IMR-90 (cell line): Measurements from ENCODE around the gene PRSS22. TPM values are rescaled to one million over a fixed set of nuclear protein-coding genes. Genes with fewer than 3 reads are reported as not detected.

Experiments
- ATAC-seq: fragments of 200-7000 bp; cut with Tn5 transposase; 2 replicates; pipeline ENCODE4 v1.9.1; 2020; ENCODE audit warnings: low read depth, mild to moderate bottlenecking, moderate library complexity
- BruUV-seq: library from RNA; stranded (reverse); fragments of 400-500 nt; replicated peaks from 2 replicates; lab custom pipeline; 2021; lab: Mats Ljungman, UMichigan
- CTCF ChIA-PET: fragments of 300-600 bp; formaldehyde crosslinking; extraction: SDS; loops from one replicate; lab custom pipeline; 2021; ENCODE audit warnings: antibody characterized with exemption; lab: Yijun Ruan, JAX
- POLR2A ChIA-PET: fragments of 300-600 bp; sonication (Branson Sonifier 250); formaldehyde crosslinking; loops from one replicate; lab custom pipeline; 2022; ENCODE audit warnings: antibody characterized with exemption; ENCODE audit not compliant: unreplicated experiment; lab: Charles Lee
- DNase-seq: peaks from one replicate; pipeline ENCODE4 v3.0.0; 2013
- H2AFZ ChIP-seq: replicated peaks from 2 replicates; pipeline ENCODE3; 2013; ENCODE audit warnings: low read length, mild to moderate bottlenecking; ENCODE audit not compliant: poor library complexity
- H2AK5ac ChIP-seq: 2 replicates; pipeline ENCODE4 v1.6.1; 2013; ENCODE audit warnings: low read depth, low read length, inconsistent platforms
- H2AK9ac ChIP-seq: replicated peaks from 2 replicates; pipeline ENCODE3; 2013; ENCODE audit warnings: mild to moderate bottlenecking, low read depth, low read length, moderate library complexity; ENCODE audit not compliant: poor library complexity
- H2BK120ac ChIP-seq: 2 replicates; pipeline ENCODE4 v1.6.1; 2013; ENCODE audit warnings: low read depth, low read length, inconsistent platforms
- H2BK15ac ChIP-seq: 3 replicates; pipeline ENCODE4 v1.6.1; 2013; ENCODE audit warnings: low read depth, low read length, inconsistent platforms
- H2BK20ac ChIP-seq: 2 replicates; pipeline ENCODE4 v1.6.1; 2013; ENCODE audit warnings: low read depth, mild to moderate bottlenecking, inconsistent platforms, low read length, moderate library complexity
- H2BK5ac ChIP-seq: 2 replicates; pipeline ENCODE4 v1.6.1; 2013; ENCODE audit warnings: mild to moderate bottlenecking, low read depth, low read length, inconsistent platforms; ENCODE audit not compliant: poor library complexity, severe bottlenecking
- H3K14ac ChIP-seq: replicated peaks from 2 replicates; pipeline ENCODE4 v1.6.1; 2013; ENCODE audit warnings: low read depth, low read length, inconsistent platforms
- H3K18ac ChIP-seq: 2 replicates; pipeline ENCODE4 v1.6.1; 2013; ENCODE audit warnings: low read depth, low read length, control low read depth
- H3K23ac ChIP-seq: 2 replicates; pipeline ENCODE4 v1.6.1; 2013; ENCODE audit warnings: low read depth, low read length, inconsistent platforms
- H3K27ac ChIP-seq: 2 replicates; pipeline ENCODE4 v1.5.1; 2013; ENCODE audit warnings: mild to moderate bottlenecking, control low read depth, low read length; ENCODE audit not compliant: insufficient read depth
- H3K27me3 ChIP-seq: 2 replicates; pipeline ENCODE4 v1.6.1; 2013; ENCODE audit warnings: low read length; ENCODE audit not compliant: control insufficient read depth, insufficient read depth
- H3K36me3 ChIP-seq: 2 replicates; pipeline ENCODE4 v1.6.1; 2013; ENCODE audit warnings: low read length, mixed read lengths; ENCODE audit not compliant: control insufficient read depth, insufficient read depth
- H3K4ac ChIP-seq: 2 replicates; pipeline ENCODE4 v1.6.1; 2013; ENCODE audit warnings: low read depth, low read length, inconsistent platforms
- H3K4me1 ChIP-seq: 2 replicates; pipeline ENCODE4 v1.6.1; 2013; ENCODE audit warnings: low read length, mixed read lengths; ENCODE audit not compliant: control insufficient read depth, insufficient read depth
- H3K4me2 ChIP-seq: 2 replicates; pipeline ENCODE4 v1.6.1; 2013; ENCODE audit warnings: low read depth, mild to moderate bottlenecking, control low read depth, low read length, moderate library complexity
- H3K4me3 ChIP-seq: 2 replicates; pipeline ENCODE4 v1.5.1; 2013; ENCODE audit warnings: low read depth, mild to moderate bottlenecking, control low read depth, low read length, moderate library complexity; ENCODE audit not compliant: insufficient read depth
- H3K56ac ChIP-seq: 2 replicates; pipeline ENCODE4 v1.6.1; 2013; ENCODE audit warnings: low read length, inconsistent platforms; ENCODE audit not compliant: insufficient read depth; ENCODE audit errors: extremely low read depth
- H3K79me1 ChIP-seq, 2 experiments: 2 replicates each; pipeline ENCODE4 v1.6.1; 2013; ENCODE audit warnings: low read length in 2 of 2, inconsistent platforms in 1 of 2, low read depth in 1 of 2
- H3K9ac ChIP-seq: 2 replicates; pipeline ENCODE4 v1.6.1; 2013; ENCODE audit warnings: low read depth, low read length, control low read depth
- H3K9me1 ChIP-seq: 2 replicates; pipeline ENCODE4 v1.6.1; 2013; ENCODE audit warnings: low read length, inconsistent platforms; ENCODE audit not compliant: insufficient read depth
- H3K9me3 ChIP-seq: 2 replicates; pipeline ENCODE4 v1.6.1; 2013; ENCODE audit warnings: low read length; ENCODE audit not compliant: control insufficient read depth, insufficient read depth
- H4K20me1 ChIP-seq: 2 replicates; pipeline ENCODE4 v1.6.1; 2013; ENCODE audit warnings: low read length, inconsistent platforms; ENCODE audit not compliant: insufficient read depth
- H4K5ac ChIP-seq: 2 replicates; pipeline ENCODE4 v1.6.1; 2013; ENCODE audit warnings: mild to moderate bottlenecking, low read depth, low read length, control low read depth
- H4K8ac ChIP-seq, 2 experiments: 2 replicates each; pipeline ENCODE4 v1.6.1; 2013; ENCODE audit warnings: low read depth in 2 of 2, low read length in 2 of 2, control low read depth in 1 of 2, inconsistent platforms in 1 of 2
- H4K91ac ChIP-seq: 2 replicates; pipeline ENCODE4 v1.6.1; 2013; ENCODE audit warnings: low read depth, low read length, inconsistent platforms; ENCODE audit not compliant: insufficient read depth
- CHD1 ChIP-seq: IDR thresholded peaks from 2 replicates; pipeline ENCODE4 v1.6.1; 2012; ENCODE audit warnings: low read depth, low read length, improper control_type of control experiment
- CTCF ChIP-seq: conservative IDR thresholded peaks from 2 replicates; pipeline ENCODE4 v1.5.1; 2012; ENCODE audit warnings: mild to moderate bottlenecking, low read depth, low read length, improper control_type of control experiment
- FOS ChIP-seq: fragments of 150-350 bp; IDR thresholded peaks from 2 replicates; pipeline ENCODE4 v1.6.1; 2016; ENCODE audit warnings: low read depth, low read length
- MAFK ChIP-seq: IDR thresholded peaks from 2 replicates; pipeline ENCODE4 v1.6.1; 2012; ENCODE audit warnings: low read depth, low read length, improper control_type of control experiment
- MAZ ChIP-seq: IDR thresholded peaks from 2 replicates; pipeline ENCODE4 v1.6.1; 2012; ENCODE audit warnings: low read depth, mild to moderate bottlenecking, low read length, improper control_type of control experiment, moderate library complexity, borderline replicate concordance
- RAD21 ChIP-seq: IDR thresholded peaks from 2 replicates; pipeline ENCODE4 v1.6.1; 2012; ENCODE audit warnings: low read length, improper control_type of control experiment
- RCOR1 ChIP-seq: IDR thresholded peaks from 2 replicates; pipeline ENCODE4 v1.6.1; 2012; ENCODE audit warnings: mild to moderate bottlenecking, low read length, improper control_type of control experiment; ENCODE audit not compliant: insufficient replicate concordance
- WGBS, 2 experiments: methylation state at CpG; one replicate each; pipeline versions ENCODE4 v1.1.5 to v1.1.7; 2013; ENCODE audit warnings: missing lambda C conversion rate in 2 of 2; ENCODE audit not compliant: insufficient read length in 1 of 2; ENCODE audit errors: extremely low coverage in 2 of 2; 5-methylcytosine and 5-hydroxymethylcytosine counted together
- dilution Hi-C: fragments of 300-500 bp; cut with HindIII; formaldehyde crosslinking; loops from one replicate; pipeline ENCODE4 v1.14.3; 2018; ENCODE audit warnings: low sequenced_read_pairs; ENCODE audit not compliant: unreplicated experiment
- in situ Hi-C: fragments of 300-500 bp; cut with MboI; formaldehyde crosslinking; loops from 3 replicates; pipeline ENCODE4 v1.14.3; 2019; ENCODE audit warnings: low sequenced_read_pairs, inconsistent platforms, mixed read lengths
- intact Hi-C: fragments of 100-400 bp; cut with micrococcal nuclease; formaldehyde crosslinking; loops from 2 replicates; pipeline ENCODE4 v1.10.0; 2022
- polyA plus RNA-seq, 3 experiments: library from polyadenylated mRNA; depleted of rRNA; stranded (reverse); fragments of >200 nt; gene quantifications; 2 replicates each; pipeline ENCODE4 v1.2.3, GENCODE V29; 2012; ENCODE audit warnings: low replicate concordance in 1 of 3
- total RNA-seq: library from RNA; depleted of rRNA; stranded (reverse); fragments of >200 nt; gene quantifications from 2 replicates; pipeline ENCODE4 v1.2.3, GENCODE V29; 2012

Gene PRSS22
- total and polyA plus RNA-seq, 2 of the 4 experiments (the other 2 are of a cell fraction), result not detected

- Histone ChIP-seq H4K8ac (no peak within 1 kb of the TSS), H3K14ac (no peak within 1 kb of the TSS), H3K18ac (no peak within 1 kb of the TSS), H3K4ac (no peak within 1 kb of the TSS), H4K5ac (no peak within 1 kb of the TSS), H3K9me3 (no peaks in the 10 kb centered on the region), H3K4me3 (no peak within 1 kb of the TSS), H3K36me3 (no peaks in the 10 kb centered on the region), H4K20me1 (no peaks in the 10 kb centered on the region), H2AK9ac (no peak within 1 kb of the TSS), H2AK5ac (no peak within 1 kb of the TSS), H2BK5ac (no peak within 1 kb of the TSS), H4K91ac (no peak within 1 kb of the TSS), H3K56ac (no peak within 1 kb of the TSS), H3K4me2 (no peak within 1 kb of the TSS), H3K79me1 (no peaks in the 10 kb centered on the region), H3K23ac (no peak within 1 kb of the TSS), H3K27me3 (peaks cover 46% of the 10 kb centered on the region), H3K27ac (no peak within 1 kb of the TSS), H2BK15ac (no peak within 1 kb of the TSS), H2AFZ (peak within 1 kb of the TSS; percentile 39), H3K9ac (no peak within 1 kb of the TSS), H2BK120ac (no peak within 1 kb of the TSS), H3K4me1 (no peaks in the 10 kb centered on the region), H2BK20ac (no peak within 1 kb of the TSS), H3K9me1 (no peaks in the 10 kb centered on the region)
- intact Hi-C loops, result no loop called here
- BruUV-seq, result no TSS peak
- in situ Hi-C loops, result loop anchor here (10.0 kb wide), 1 partner anchor 85 kb away; the partner anchor contains the start of gene FLYWCH1
- dilution Hi-C loops, result no loop called here
- no peak for TF ChIP-seq FOS
- no peak for TF ChIP-seq MAZ
- TF ChIP-seq CTCF, result no peak
- TF ChIP-seq CHD1, result no peak
- TF ChIP-seq RAD21, result no peak
- no peak for TF ChIP-seq MAFK
- TF ChIP-seq RCOR1, result no peak
- WGBS, 2 experiments, result 53% methylated on average over 14 of the region's 32 CpGs; no CpG with 5 or more reads in 1 of the 2 experiments
- DNase-seq (no peak), ATAC-seq (no peak; the same call in 1 of the 2 replicates)
- CTCF ChIA-PET, result interaction anchor here (0.9 kb wide), 1 partner anchor 38 kb away, joined by 3 read pairs; no protein-coding TSS in a partner anchor
- POLR2A ChIA-PET, result no interaction called here
Observed at GRCh38 chr16:2829501-2830354, 28.2 kb downstream of the PRSS22 start, which contains the start of gene ZG16B. ZG16B (plus strand) TSS chr16:2830303; CDS start chr16:2830442, 139 bp downstream.
